Choroid plexus epithelial cell (primary cell): Measurements from ENCODE around the gene PRPF40A.
"Not testable (repeated sequence)": the region's sequence is repeated elsewhere in the genome, so short reads cannot be mapped to it uniquely, and the experiment has no call there.

Experiments used
- DNase-seq: peaks from one replicate; pipeline ENCODE4 v3.0.0-alpha.2; 2010; ENCODE audit warnings: low read depth
- H3K4me3 ChIP-seq: 2 replicates; pipeline ENCODE4 v1.5.1; 2011; ENCODE audit warnings: low read depth, mild to moderate bottlenecking, control low read depth, low read length, moderate library complexity
- CTCF ChIP-seq: conservative IDR thresholded peaks from 2 replicates; pipeline ENCODE4 v1.5.1; 2011; ENCODE audit warnings: low read depth, mild to moderate bottlenecking, control low read depth, inconsistent platforms, low read length, moderate library complexity

Gene PRPF40A

GRCh38 chr2:152729844-152730243 is 12.6 kb upstream of the PRPF40A start:
- DNase-seq, result no peak
- no peak overlapping the region for H3K4me3 ChIP-seq
- TF ChIP-seq CTCF, result no peak

GRCh38 chr2:152723918-152724317 is 6.7 kb upstream of the PRPF40A start:
- no peak for TF ChIP-seq CTCF
- no peak for DNase-seq
- H3K4me3 ChIP-seq, result no peak overlapping the region

- not testable (repeated sequence) for DNase-seq, H3K4me3 ChIP-seq
Measured at GRCh38 chr2:152722639-152723038, 5.4 kb upstream of the PRPF40A start.

- H3K4me3 ChIP-seq, result no peak overlapping the region
- no peak for DNase-seq
- no peak for TF ChIP-seq CTCF
Measured at GRCh38 chr2:152720794-152721193, 3.5 kb upstream of the PRPF40A start.

DNA sequence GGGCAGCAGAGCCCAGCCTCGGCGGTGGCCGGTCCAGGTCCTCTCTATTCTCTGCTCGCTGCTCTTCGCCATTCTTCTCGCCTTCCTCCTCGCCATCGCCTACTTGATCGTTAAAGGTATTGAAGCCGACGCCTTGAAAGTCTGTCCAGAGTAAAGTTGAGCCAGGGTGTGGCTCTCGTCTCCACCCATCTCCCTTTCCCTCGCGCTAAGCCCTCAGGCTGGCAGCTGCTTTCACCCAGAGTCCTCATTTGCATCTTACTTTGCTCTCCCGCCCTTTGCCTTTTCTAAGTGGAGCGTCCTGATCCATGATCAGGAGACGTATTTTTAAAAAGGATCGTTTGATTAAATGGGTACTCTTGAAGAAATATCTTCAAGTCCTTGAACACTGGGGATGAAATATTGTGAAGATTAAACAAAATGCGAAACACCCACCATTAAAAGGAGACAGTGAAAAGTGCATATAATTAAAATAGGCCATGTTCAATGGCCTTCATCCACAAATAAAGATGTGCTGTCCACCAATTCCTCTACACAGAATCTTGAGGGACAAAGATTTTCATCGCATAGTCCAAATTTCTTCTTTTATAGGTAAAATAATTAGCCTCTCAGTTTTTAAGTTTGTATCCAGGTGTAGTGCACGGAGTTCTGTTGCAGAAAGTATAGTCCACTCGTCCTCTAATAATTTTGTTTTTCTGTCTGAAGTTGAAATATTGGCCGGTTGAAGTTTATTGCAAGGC is 1.8 kb upstream of the PRPF40A start:
- peak; percentile 28 for DNase-seq
- TF ChIP-seq CTCF, result no peak
- H3K4me3 ChIP-seq, result peak overlapping the region; percentile 98

DNA sequence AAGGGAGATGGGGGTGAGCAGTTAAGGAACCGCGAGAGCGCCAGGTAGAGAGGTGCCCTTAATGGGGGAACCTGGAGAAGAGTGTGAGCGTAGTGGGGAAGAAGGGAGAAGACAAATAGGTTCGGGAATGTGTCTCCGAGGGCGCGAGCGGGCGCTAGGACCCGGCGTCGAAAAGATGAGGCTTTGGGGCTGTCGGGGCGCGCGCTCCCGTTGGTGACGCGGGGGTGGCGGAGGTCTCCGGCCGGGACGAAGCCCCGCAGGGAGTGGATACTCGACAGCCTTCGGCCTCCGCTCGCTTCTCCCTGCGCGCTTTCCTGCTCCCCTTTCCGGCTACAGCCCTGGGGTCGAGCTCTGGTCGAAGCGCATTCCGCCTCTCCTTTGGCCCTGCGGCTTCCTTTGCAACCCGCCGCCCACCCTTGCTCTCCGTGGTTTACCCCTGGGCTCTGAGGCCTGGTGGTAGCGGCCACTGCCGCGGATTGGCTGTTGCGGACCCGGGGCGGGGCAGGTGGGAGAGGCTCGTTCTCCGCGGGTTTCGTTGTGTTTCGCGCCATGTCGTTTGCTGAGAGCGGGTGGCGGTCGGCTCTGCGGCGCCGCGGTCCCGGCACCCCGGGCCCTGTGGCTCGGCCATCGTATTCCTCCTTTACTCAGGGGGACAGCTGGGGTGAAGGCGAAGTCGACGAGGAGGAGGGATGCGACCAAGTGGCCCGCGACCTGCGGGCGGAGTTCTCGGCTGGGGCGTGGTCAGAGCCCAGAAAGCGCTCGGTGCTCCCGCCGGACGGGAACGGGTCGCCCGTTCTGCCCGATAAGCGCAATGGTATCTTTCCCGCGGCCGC is 1.0 kb upstream of the PRPF40A start, which contains the start of gene ARL6IP6:
Gene ARL6IP6, plus strand, starts transcription at position 545 of the 833 bp plus-strand sequence. Its CDS starts 5 bp downstream, at position 550.
- peak; percentile 91 for DNase-seq
- peak within 1 kb of the TSS; percentile 98 for H3K4me3 ChIP-seq
- TF ChIP-seq CTCF, result no peak

- DNase-seq, result peak; percentile 30
- TF ChIP-seq CTCF, result no peak
- peak overlapping the region; percentile 98 for H3K4me3 ChIP-seq
Measured at GRCh38 chr2:152716805-152717227, 445 bp downstream of the PRPF40A start.
